Osteoblast (primary cell): ENCODE measurements around the gene NPBWR2. TPM values are rescaled to one million over a fixed set of nuclear protein-coding genes. Genes with fewer than 3 reads are reported as not detected.

Experiments
- DNase-seq: peaks from one replicate; pipeline ENCODE4 v3.0.0; 2011; ENCODE audit warnings: low spot score, mixed read lengths; ENCODE audit not compliant: insufficient read length; ENCODE audit errors: missing footprints
- H2AFZ ChIP-seq: 2 replicates; pipeline ENCODE4 v1.6.0; 2011; ENCODE audit warnings: mild to moderate bottlenecking, low read length
- H3K27ac ChIP-seq: 2 replicates; pipeline ENCODE4 v1.5.1; 2011; ENCODE audit warnings: mild to moderate bottlenecking, low read depth, low read length, moderate library complexity
- H3K27me3 ChIP-seq: 2 replicates; pipeline ENCODE4 v1.6.0; 2012; ENCODE audit warnings: mild to moderate bottlenecking, control low read depth, inconsistent platforms, low read length, moderate library complexity; ENCODE audit not compliant: insufficient read depth
- H3K36me3 ChIP-seq: 2 replicates; pipeline ENCODE4 v1.5.1; 2011; ENCODE audit warnings: mild to moderate bottlenecking, low read length, control low read depth, moderate library complexity; ENCODE audit not compliant: insufficient read depth
- H3K4me1 ChIP-seq: 2 replicates; pipeline ENCODE4 v1.5.1; 2011; ENCODE audit warnings: mild to moderate bottlenecking, low read length, control low read depth, moderate library complexity; ENCODE audit not compliant: insufficient read depth
- H3K4me2 ChIP-seq: 2 replicates; pipeline ENCODE4 v1.6.0; 2011; ENCODE audit warnings: mild to moderate bottlenecking, low read length; ENCODE audit not compliant: insufficient read depth
- H3K4me3 ChIP-seq: fragments of 200-600 bp; sonication (generic); 3 replicates; pipeline ENCODE4 v1.5.1; 2012; ENCODE audit warnings: mild to moderate bottlenecking, low read length, inconsistent platforms; ENCODE audit not compliant: insufficient read depth
- H3K79me2 ChIP-seq: 2 replicates; pipeline ENCODE4 v1.6.0; 2012; ENCODE audit warnings: mild to moderate bottlenecking, low read length, control low read depth, inconsistent platforms; ENCODE audit not compliant: insufficient read depth
- H3K9me3 ChIP-seq: 2 replicates; pipeline ENCODE4 v1.5.1; 2011; ENCODE audit warnings: low read depth, low read length, control low read depth
- H4K20me1 ChIP-seq: 2 replicates; pipeline ENCODE4 v1.6.0; 2012; ENCODE audit warnings: mild to moderate bottlenecking, low read length, control low read depth; ENCODE audit not compliant: insufficient read depth
- total RNA-seq: library from RNA; depleted of rRNA; stranded (reverse); fragments of >200 nt; gene quantifications from 2 replicates; pipeline ENCODE4 v1.2.3, GENCODE V29; 2012
- TF ChIP-seq, protein P1 (sequence below): IDR thresholded peaks from 2 replicates; pipeline ENCODE4 v1.5.1; 2011; ENCODE audit warnings: mild to moderate bottlenecking, low read depth, low read length, moderate library complexity; ENCODE audit errors: extremely low read depth

Gene NPBWR2
- total RNA-seq, 1 donor = not detected

DNA sequence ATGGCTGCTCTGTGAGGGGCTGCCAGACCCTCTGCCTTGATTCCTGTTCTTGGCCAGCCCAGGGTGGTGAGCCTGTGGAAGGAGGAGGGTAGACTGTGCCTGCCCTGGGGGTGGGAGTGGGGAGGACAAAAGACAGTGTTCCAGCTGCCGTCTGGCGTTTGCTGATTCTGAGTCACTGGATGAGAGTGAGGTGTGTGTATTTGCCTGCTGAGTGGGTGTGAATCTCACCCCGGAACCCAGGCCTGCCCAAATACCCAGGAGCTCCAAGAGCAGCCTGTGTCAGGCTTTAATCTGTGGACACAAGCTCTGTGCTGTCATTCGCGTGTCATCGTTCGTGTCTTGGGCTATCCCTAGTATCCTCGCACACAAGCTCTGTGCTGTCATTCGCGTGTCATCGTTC, 20.6 kb downstream of the NPBWR2 start:
- Histone ChIP-seq H3K9me3 (no peaks in the 10 kb centered on the region), H3K4me1 (no peaks in the 10 kb centered on the region), H2AFZ (no peak overlapping the region), H3K79me2 (no peaks in the 10 kb centered on the region), H3K27me3 (peaks cover 40% of the 10 kb centered on the region), H3K4me3 (no peak overlapping the region), H3K4me2 (no peak overlapping the region), H3K27ac (no peak overlapping the region), H3K36me3 (no peaks in the 10 kb centered on the region), H4K20me1 (no peaks in the 10 kb centered on the region)
- no peak for DNase-seq
- TF ChIP-seq, protein P1, sequence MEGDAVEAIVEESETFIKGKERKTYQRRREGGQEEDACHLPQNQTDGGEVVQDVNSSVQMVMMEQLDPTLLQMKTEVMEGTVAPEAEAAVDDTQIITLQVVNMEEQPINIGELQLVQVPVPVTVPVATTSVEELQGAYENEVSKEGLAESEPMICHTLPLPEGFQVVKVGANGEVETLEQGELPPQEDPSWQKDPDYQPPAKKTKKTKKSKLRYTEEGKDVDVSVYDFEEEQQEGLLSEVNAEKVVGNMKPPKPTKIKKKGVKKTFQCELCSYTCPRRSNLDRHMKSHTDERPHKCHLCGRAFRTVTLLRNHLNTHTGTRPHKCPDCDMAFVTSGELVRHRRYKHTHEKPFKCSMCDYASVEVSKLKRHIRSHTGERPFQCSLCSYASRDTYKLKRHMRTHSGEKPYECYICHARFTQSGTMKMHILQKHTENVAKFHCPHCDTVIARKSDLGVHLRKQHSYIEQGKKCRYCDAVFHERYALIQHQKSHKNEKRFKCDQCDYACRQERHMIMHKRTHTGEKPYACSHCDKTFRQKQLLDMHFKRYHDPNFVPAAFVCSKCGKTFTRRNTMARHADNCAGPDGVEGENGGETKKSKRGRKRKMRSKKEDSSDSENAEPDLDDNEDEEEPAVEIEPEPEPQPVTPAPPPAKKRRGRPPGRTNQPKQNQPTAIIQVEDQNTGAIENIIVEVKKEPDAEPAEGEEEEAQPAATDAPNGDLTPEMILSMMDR = no peak

DNA sequence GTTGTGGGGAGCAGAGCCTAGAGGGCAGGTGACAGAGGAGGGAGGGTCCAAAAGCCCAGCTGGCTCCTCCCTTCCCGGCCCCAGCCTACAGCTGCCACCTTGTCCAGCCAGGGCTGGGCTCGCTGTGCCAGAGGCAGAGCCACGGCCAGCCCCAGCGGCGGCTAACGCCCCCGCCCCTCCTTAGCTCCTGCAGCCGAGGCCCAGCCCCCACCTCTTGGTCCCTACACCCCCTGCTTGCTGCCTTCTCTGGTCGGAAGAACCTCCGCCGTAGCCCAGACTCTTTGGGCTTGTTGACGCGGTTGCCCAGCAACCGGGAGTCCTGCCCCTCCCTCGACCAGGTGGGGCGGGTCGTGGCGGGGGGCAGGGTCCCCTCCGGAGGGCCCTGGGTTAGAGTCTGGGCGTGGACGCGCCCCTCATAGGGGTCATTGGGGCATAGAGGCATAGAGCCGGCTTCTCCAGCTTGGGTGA, 22.6 kb downstream of the NPBWR2 start:
- no peak overlapping the region for H3K4me3 ChIP-seq

DNA sequence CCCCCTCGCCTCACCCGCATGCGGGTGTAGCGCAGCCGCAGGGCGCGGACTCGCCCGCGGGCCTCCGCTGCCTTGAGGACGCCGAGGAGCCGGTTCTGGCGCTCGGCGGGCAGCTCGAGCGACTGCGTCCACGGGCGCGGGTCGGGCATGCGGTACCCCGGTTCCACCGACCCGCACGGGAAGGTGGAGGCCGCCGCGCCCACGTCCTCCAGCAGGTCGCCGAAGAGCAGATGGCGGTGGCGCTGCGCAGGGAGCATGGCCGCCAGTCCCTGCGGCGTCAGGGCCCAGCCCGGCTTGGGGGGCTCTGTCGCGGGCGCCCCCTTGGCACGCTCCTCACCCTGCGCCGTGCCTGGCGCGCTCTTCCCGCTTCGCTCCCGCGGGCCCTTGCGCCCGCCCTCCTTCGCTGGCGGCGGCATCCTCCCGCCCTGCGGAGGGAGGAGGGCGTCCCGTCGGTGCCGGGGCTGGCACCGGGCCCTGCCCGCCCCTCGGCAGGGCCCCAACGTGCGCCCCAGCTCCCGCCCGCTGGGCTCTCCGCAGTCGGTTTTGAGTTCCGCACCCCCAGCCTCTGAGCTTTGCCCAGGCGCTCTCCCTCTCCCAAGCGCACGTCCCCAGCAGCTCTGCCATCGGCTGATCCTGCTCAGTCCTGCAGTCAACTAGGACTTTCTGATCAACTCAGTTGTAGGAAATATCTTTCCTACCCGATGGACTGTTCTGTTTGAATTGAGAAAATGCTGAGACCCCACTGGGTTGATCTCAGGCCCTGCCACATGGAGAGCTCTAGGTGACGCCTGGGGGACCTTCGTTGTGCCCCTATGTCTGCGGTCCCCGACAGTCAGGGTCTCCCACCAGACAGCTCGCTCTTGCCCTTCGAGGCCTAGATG, 23.3 kb downstream of the NPBWR2 start, which contains the start of gene LKAAEAR1:
TSS of gene LKAAEAR1 (minus strand) at position 595 of the 881 bp plus-strand sequence. CDS start at position 416, 179 bp downstream.
- H3K4me2 ChIP-seq = peak within 1 kb of the TSS; percentile 61
- TF ChIP-seq, protein P1 = no peak
- H4K20me1 ChIP-seq = no peaks in the 10 kb centered on the region
- H3K4me1 ChIP-seq = peaks cover 5% of the 10 kb centered on the region
- H3K9me3 ChIP-seq = no peaks in the 10 kb centered on the region
- no peak within 1 kb of the TSS for H3K27ac ChIP-seq
- DNase-seq = peak; percentile 92
- no peaks in the 10 kb centered on the region for H3K79me2 ChIP-seq
- no peaks in the 10 kb centered on the region for H3K36me3 ChIP-seq
- H3K4me3 ChIP-seq = peak within 1 kb of the TSS; percentile 52
- H2AFZ ChIP-seq = no peak within 1 kb of the TSS
- H3K27me3 ChIP-seq = peaks cover 40% of the 10 kb centered on the region

More for the DNA sequence above, 22.6 kb downstream of the NPBWR2 start:
- no peaks in the 10 kb centered on the region for H3K36me3 ChIP-seq
- H3K79me2 ChIP-seq = no peaks in the 10 kb centered on the region
- no peaks in the 10 kb centered on the region for H4K20me1 ChIP-seq
- DNase-seq = no peak
- TF ChIP-seq, protein P1 = no peak
- no peak overlapping the region for H2AFZ ChIP-seq
- no peaks in the 10 kb centered on the region for H3K4me1 ChIP-seq
- peaks cover 40% of the 10 kb centered on the region for H3K27me3 ChIP-seq
- no peak overlapping the region for H3K4me2 ChIP-seq
- H3K27ac ChIP-seq = no peak overlapping the region
- no peaks in the 10 kb centered on the region for H3K9me3 ChIP-seq

DNA sequence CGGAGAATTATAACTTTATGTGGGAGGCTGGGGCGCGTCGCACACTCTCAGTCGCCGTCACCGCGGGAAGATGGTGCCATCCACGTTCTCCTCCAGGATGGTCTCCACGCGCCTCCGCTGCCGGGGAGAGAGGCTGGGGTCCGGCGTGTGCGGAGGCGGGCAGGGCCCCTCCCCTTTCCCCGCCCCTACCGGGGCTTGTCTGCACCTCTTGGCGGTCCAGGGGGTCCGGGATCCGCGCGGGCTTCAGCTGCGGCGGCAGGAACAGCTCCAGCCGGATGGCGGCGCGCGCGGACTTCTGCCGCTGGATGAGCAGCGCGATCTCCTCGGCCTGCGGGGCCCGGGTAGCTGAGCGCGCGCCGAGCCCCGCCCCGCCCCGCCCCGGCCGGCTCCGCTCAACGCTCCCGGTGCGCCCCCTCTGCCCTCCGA, 24.0 kb downstream of the NPBWR2 start:
- Histone ChIP-seq H3K9me3 (no peaks in the 10 kb centered on the region), H3K4me2 (peak overlapping the region; percentile 61), H2AFZ (no peak overlapping the region), H3K4me1 (peaks cover 11% of the 10 kb centered on the region), H4K20me1 (peaks cover 4% of the 10 kb centered on the region), H3K27me3 (peaks cover 40% of the 10 kb centered on the region), H3K4me3 (peak overlapping the region; percentile 52), H3K79me2 (no peaks in the 10 kb centered on the region), H3K27ac (no peak overlapping the region), H3K36me3 (no peaks in the 10 kb centered on the region)
- peak; percentile 98 for DNase-seq
- TF ChIP-seq, protein P1 = peak; percentile 17
